Measurements from ENCODE around the gene INIP. TPM values are rescaled to one million over a fixed set of nuclear protein-coding genes. Genes with fewer than 3 reads are reported as not detected.

Gene INIP
- total RNA-seq, 4 donors from 2014 or later: 9.6 to 22.9 (median 16.2) TPM

DNA sequence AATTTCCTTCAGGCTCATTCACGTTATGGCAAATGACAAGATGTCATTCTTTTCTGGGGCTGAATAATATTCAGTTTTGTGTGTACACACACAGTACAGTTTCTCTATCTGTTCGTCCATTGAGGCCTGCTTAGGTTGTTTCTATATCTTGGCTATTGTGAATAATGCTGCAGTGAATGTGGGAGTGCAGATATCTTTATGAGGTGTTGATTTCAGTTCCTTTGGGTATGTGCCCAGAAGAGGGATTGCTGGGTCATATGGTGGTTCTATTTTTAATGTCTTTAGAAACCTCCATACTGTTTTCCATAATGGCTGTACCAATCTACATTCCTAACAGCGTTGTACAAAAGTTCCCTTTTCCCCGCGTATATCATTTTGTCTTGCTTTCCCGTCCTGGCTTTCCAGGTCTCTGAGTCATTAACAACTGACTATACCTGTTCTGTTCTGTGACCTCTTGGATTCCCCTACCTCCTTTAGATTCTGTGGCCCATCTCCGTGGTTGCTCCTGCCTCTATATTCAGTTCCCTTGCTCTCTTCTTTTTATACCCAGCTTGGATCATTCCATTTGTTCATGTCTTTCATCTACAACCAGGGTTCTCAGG lies 39.5 kb upstream of the INIP start:
- DNase-seq: no peak
- Histone ChIP-seq H3K4me1 (peaks cover 16 to 62% (median 38%) of the 10 kb centered on the region in 4 donors), H3K27ac (peak overlapping the region; percentile 70 to 85 (median 76)), H3K4me3 (no peak overlapping the region), H3K27me3 (no peaks in the 10 kb centered on the region), H3K9me3 (no peaks in the 10 kb centered on the region), H3K36me3 (no peaks in the 10 kb centered on the region)
- in situ Hi-C loops (cut with MboI; ENCODE audit: low pct_ligation_motif_present in 1 of 4, low pct_unique_long_range_greater_than_20kb in 1 of 4, low sequenced_read_pairs in 3 of 4) (no loop called here), intact Hi-C loops (cut with DNase I; ENCODE audit: low total_unique reads) (no loop called here)
- 53 to 56% methylated on average over 7 of the region's 7 CpGs for WGBS, 2 donors (ENCODE audit: low coverage in 1 of 2)
- TF ChIP-seq EP300 (IDR thresholded peaks at IDR 0.05; ENCODE audit: low read depth) (no peak), POLR2AphosphoS5 (IDR thresholded peaks at IDR 0.05) (no peak), POLR2A (IDR thresholded peaks at IDR 0.05) (no peak)
- TF ChIP-seq, protein P1, sequence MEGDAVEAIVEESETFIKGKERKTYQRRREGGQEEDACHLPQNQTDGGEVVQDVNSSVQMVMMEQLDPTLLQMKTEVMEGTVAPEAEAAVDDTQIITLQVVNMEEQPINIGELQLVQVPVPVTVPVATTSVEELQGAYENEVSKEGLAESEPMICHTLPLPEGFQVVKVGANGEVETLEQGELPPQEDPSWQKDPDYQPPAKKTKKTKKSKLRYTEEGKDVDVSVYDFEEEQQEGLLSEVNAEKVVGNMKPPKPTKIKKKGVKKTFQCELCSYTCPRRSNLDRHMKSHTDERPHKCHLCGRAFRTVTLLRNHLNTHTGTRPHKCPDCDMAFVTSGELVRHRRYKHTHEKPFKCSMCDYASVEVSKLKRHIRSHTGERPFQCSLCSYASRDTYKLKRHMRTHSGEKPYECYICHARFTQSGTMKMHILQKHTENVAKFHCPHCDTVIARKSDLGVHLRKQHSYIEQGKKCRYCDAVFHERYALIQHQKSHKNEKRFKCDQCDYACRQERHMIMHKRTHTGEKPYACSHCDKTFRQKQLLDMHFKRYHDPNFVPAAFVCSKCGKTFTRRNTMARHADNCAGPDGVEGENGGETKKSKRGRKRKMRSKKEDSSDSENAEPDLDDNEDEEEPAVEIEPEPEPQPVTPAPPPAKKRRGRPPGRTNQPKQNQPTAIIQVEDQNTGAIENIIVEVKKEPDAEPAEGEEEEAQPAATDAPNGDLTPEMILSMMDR (IDR thresholded peaks at IDR 0.05): no peak

DNA sequence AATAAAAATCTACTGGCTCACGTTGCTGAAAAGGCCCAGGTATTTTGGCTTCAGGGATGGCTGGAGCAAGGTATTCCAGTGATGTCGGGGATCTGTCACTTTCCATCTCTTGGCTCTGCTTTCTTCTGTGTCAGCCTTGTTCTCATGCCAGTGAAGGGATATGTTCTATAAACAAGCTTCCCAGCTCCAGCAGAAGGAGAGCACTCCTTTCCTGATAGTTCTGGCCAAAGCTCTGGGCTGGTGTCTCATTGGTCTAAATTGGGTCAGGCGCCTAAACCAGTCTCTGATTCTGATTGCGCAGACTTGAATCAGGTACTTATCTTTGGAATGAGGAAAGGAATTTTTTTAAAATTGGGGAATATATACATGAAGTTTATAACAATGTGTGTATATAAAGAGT lies 37.8 kb upstream of the INIP start:
- Histone ChIP-seq H3K27me3 (no peaks in the 10 kb centered on the region), H3K9me3 (no peaks in the 10 kb centered on the region), H3K27ac (peak overlapping the region; percentile 70 to 78 (median 76)), H3K4me1 (peaks cover 22 to 70% (median 48%) of the 10 kb centered on the region in 4 donors), H3K36me3 (no peaks in the 10 kb centered on the region), H3K4me3 (no peak overlapping the region)
- intact Hi-C loops (cut with DNase I; ENCODE audit: low total_unique reads) (no loop called here), in situ Hi-C loops (cut with MboI; ENCODE audit: low pct_ligation_motif_present in 1 of 4, low pct_unique_long_range_greater_than_20kb in 1 of 4, low sequenced_read_pairs in 3 of 4) (no loop called here)
- WGBS, 2 donors (ENCODE audit: low coverage in 1 of 2): 62 to 67% methylated on average over 3 to 4 of the region's 4 CpGs
- no peak for DNase-seq
- TF ChIP-seq POLR2AphosphoS5 (IDR thresholded peaks at IDR 0.05) (peak in 2 of 3 donors; percentile 14 to 32), EP300 (IDR thresholded peaks at IDR 0.05; ENCODE audit: low read depth) (no peak)

- intact Hi-C loops (cut with DNase I; ENCODE audit: low total_unique reads): no loop called here
- in situ Hi-C loops (cut with MboI; ENCODE audit: low pct_ligation_motif_present in 1 of 4, low pct_unique_long_range_greater_than_20kb in 1 of 4, low sequenced_read_pairs in 3 of 4): no loop called here
- no peaks in the 10 kb centered on the region for H3K36me3 ChIP-seq
- H3K4me1 ChIP-seq: peaks cover 22 to 73% (median 50%) of the 10 kb centered on the region in 4 donors
- TF ChIP-seq EP300 (IDR thresholded peaks at IDR 0.05; ENCODE audit: low read depth) (no peak), POLR2A (IDR thresholded peaks at IDR 0.05) (peak; percentile 55), POLR2AphosphoS5 (IDR thresholded peaks at IDR 0.05) (peak in 2 of 3 donors; percentile 16 to 18)
- whole genome bisulfite sequencing, 2 donors (ENCODE audit: low coverage in 1 of 2): 50 to 53% methylated on average over 5 of the region's 5 CpGs
- no peaks in the 10 kb centered on the region for H3K27me3 ChIP-seq
- H3K27ac ChIP-seq: peak overlapping the region; percentile 70 to 78 (median 76)
- peak; percentile 50 for DNase-seq
- H3K4me3 ChIP-seq: no peak overlapping the region
- no peaks in the 10 kb centered on the region for H3K9me3 ChIP-seq
These were observed 37.1 kb upstream of the INIP start for GRCh38 chr9:112755016-112755427.

GRCh38 chr9:112754578-112754977 lies 36.7 kb upstream of the INIP start:
- 25 to 44% methylated on average over 1 to 3 of the region's 3 CpGs for WGBS, 2 donors (ENCODE audit: low coverage in 1 of 2)
- in situ Hi-C loops (cut with MboI; ENCODE audit: low pct_ligation_motif_present in 1 of 4, low pct_unique_long_range_greater_than_20kb in 1 of 4, low sequenced_read_pairs in 3 of 4) (no loop called here), intact Hi-C loops (cut with DNase I; ENCODE audit: low total_unique reads) (no loop called here)
- Histone ChIP-seq H3K27me3 (no peaks in the 10 kb centered on the region), H3K36me3 (no peaks in the 10 kb centered on the region), H3K4me1 (peaks cover 26 to 78% (median 54%) of the 10 kb centered on the region in 4 donors), H3K27ac (peak overlapping the region; percentile 70 to 78 (median 76)), H3K9me3 (no peaks in the 10 kb centered on the region), H3K4me3 (no peak overlapping the region)
- no peak for TF ChIP-seq POLR2AphosphoS5 (IDR thresholded peaks at IDR 0.05)
- no peak for TF ChIP-seq POLR2A (IDR thresholded peaks at IDR 0.05)
- TF ChIP-seq, protein P1 (IDR thresholded peaks at IDR 0.05): no peak
- TF ChIP-seq EP300 (IDR thresholded peaks at IDR 0.05; ENCODE audit: low read depth): no peak
- DNase-seq: no peak

GRCh38 chr9:112753725-112754124 lies 35.8 kb upstream of the INIP start:
- Histone ChIP-seq H3K36me3 (no peaks in the 10 kb centered on the region), H3K4me1 (peaks cover 26 to 81% (median 57%) of the 10 kb centered on the region in 4 donors), H3K4me3 (no peak overlapping the region), H3K9me3 (no peaks in the 10 kb centered on the region), H3K27ac (peak overlapping the region; percentile 70 to 78 (median 76)), H3K27me3 (no peaks in the 10 kb centered on the region)
- TF ChIP-seq, protein P1 (IDR thresholded peaks at IDR 0.05): no peak
- no peak for TF ChIP-seq POLR2A (IDR thresholded peaks at IDR 0.05)
- TF ChIP-seq EP300 (IDR thresholded peaks at IDR 0.05; ENCODE audit: low read depth): no peak
- no peak for TF ChIP-seq POLR2AphosphoS5 (IDR thresholded peaks at IDR 0.05)
- 69% methylated on average over 2 of the region's 2 CpGs; no CpG with 5 or more reads in 1 of the 2 donors for WGBS, 2 donors (ENCODE audit: low coverage in 1 of 2)
- in situ Hi-C loops (cut with MboI; ENCODE audit: low pct_ligation_motif_present in 1 of 4, low pct_unique_long_range_greater_than_20kb in 1 of 4, low sequenced_read_pairs in 3 of 4): no loop called here
- no peak for DNase-seq
- intact Hi-C loops (cut with DNase I; ENCODE audit: low total_unique reads): no loop called here
